ENCODE measurements around the gene HMGB3.
"Not testable (repeated sequence)": the region's sequence is repeated elsewhere in the genome, so short reads cannot be mapped to it uniquely, and the experiment has no call there.

Gene HMGB3

DNA sequence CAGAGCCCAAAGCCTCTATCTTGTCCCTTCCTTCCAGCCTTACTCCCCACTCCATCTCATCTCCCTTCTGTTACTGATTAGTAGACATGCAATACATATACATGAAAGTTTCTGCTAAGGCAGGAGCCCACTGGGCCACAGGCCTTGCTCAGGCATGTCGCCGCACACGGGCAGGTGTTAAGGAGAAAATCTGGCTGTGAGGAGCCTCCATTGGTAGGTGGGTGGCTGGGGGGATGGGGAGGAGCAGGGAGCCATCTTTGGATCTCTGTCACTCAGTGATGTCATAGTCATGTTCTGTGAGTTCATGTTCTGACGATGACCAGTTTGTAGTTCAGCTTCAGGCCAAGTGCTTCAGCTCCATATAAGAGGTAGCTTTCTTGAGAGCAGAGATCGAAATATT is 2.9 kb upstream of the HMGB3 start:
- DNase-seq = no peak

DNA sequence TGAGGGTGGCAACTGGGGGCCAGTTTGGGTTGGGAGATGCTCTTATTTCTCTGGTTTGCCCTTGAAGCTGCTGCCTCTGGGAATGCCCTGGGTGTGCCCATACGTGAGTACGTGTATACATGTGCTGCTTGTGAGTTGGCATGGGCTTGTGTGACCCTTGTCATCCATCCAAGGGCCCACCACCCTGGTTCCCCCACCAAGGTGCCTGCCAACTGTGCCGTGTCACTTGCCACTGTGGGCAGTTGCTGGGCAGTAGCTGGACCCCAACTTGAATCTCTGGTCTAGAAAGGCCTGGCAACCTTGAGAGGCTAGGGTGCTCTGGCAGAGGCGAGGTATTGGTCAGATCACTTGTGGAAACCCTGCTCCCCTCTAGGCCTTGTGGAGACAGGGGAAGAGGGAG is 2.4 kb upstream of the HMGB3 start:
- no peak for DNase-seq

DNA sequence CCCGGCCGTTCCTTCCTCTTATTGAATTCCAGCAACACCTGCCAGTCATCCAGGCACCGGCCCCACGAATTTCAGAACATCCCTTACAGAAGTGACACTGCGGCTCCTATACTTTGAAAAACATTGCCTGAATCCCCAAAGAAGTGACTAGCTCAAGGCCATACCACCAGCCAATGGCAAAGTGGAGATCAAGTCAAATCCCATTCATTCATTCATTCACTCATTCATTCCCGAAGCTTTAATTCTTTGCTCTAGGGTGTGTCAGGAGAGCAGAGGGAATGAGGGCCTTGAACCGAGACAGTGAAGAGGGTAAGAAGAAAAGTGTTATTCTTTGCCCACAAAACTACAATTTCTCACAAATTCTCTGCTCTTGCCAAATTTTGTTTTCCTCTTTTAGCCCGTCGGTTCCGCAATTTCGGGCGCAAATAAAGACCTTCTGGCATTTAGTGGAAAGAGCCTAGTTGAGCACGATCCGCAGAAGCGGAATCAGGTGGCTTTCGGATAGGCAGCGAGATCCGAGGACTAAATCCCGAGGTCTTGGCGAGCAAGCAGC is 824 bp upstream of the HMGB3 start:
- no peak for DNase-seq

DNA sequence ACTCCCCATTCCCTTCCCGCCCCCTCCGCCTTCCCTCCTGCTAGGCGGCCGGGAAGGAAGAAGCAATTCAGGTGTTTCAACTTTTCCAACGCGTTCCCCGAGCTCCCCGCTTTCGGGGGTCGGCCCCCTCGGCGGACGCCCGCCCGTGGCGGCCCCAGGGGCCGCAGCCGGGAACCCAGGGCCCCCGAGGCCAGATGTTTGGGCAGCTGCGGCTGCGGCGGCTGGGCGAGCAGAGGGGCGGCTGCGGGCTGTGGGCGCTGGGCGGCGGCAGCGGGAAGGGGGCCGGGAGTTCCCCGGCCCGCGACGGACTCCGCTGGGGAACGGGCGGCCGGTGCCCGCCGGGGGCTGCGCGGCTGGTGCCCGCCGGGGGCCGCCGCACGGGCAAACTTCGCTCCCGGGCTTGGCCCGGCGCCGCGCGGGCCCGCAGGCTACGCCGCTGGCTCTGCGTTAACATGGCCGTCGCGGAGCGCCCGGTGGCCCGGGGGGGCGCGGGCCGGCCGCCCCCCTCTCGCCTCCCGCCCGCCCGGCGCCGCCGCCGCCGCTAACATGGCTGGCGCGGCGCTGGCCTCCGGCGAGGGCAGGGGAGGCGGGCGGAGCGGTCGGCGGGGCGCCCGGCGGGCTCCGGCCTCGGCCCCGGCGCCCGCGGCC is 510 bp downstream of the HMGB3 start:
- no peak for DNase-seq

DNA sequence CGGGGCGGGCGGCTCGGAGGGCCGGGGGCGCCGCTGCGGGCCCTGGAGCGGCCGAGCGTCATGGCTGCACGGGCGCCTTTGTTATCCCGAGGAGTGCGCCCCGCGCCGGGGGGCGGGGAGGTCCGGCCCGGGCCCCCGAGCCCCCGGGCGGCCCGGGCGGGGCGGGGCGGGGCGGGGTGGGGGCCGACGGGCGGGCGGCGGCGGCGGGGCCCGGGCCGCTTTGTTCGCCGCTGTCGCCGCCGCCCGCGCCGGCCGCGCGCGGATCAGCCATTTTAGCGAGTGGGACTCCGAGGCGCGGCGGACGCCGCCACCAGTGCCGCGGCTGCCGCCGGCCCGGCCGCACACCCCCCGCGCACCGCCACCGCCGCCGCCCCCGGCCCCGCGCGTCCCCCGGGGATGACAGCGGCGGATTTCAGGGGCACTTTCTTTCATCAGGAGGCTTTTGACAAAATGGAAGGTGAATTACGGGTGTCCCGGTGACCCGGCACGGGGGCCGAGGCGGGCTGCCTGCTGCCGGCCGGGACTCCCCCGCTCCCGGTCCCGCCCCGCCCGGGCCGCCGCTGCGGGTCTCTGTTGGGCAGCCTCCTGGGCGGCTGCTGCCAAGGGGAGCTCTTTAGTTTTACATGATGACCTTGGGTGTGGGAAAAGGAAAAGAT is 1.2 kb downstream of the HMGB3 start:
- no peak for DNase-seq

DNA sequence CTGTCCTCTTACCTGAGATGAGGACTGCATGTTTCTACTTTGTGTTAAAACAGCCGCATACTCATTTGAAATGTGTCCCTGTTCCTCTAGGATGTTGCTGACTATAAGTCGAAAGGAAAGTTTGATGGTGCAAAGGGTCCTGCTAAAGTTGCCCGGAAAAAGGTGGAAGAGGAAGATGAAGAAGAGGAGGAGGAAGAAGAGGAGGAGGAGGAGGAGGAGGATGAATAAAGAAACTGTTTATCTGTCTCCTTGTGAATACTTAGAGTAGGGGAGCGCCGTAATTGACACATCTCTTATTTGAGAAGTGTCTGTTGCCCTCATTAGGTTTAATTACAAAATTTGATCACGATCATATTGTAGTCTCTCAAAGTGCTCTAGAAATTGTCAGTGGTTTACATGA is 4.6 kb downstream of the HMGB3 start:
- DNase-seq = not testable (repeated sequence)

DNA sequence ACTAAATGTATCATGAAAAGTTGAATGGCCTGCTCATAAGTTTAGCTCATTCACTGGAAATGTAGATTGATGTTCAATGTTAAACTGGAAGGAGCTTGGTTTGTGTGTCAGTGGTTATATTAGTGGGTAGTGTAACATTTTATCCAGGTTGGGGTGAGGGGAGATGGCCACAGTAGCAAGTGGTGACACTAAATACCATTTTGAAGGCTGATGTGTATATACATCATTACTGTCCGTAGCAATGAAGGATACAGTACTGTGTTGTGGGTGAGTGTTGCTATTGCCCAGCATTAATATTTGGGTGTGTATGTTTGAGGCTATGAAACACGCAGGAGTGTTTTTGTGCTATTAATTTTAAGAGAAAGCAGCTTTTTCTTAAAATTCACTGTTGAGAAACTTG is 6.3 kb downstream of the HMGB3 start:
- no peak for DNase-seq

DNA sequence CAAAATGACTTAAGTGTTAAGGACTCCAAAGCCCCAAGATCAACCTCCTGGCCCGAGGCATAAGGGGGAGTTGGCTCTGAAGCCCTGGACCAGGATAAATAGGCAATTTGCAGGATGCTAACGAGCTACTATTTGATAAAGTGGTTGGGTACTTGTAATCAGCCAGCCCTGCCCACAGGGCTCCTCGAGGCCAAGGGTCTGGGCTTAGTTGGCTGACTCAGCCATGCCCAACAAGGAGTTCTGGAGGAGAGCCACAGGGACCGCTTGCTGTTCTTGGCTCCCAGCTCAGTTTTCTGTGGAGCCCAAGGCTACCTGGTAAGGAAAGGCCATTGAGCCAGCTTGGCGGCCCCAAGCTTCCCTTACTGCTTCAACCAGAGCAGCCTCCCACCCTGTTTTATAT is 7.8 kb downstream of the HMGB3 start:
- DNase-seq = no peak

DNA sequence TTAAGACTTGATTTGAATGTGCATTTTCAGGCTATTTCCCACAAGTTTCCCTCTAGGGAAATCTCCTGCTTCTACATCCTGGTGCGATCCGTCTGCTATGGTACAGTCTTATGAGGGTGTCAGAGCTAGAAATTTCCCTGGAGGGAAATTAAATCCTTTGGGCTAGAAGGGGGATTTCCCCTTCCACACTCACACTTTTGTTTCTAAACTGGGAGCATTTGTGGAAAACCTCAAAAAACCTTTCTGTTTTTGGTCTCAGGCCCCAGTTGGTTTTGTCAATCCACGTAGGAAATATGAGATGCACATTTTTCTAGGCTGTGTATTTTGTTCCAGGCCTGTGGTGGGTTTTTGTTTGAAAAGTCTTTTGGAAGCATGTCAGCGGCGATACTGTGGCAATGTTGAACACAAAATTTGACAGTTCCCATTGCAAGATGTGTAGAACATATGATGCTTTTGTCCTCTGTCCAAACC is 17.8 kb downstream of the HMGB3 start:
- no peak for DNase-seq

DNA sequence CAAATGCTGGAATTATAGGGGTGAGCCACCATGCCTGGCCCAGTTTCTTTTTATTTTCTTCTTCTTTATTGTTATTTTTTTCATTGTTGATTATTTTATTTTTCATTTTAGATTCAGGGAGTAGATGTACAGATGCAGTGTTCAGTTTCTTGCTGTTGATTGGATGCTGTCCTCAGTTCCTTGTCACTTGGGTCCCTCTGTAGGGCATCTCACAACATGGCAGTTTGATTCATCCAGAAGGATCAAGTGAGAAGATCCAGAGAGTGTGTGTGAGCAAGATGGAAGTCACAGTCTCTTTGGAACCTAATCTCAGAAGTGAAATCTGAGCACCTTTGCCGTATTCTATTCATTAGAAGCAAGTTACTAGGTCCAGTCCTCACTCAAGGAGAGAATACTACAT is 20.9 kb downstream of the HMGB3 start:
- no peak for DNase-seq

DNA sequence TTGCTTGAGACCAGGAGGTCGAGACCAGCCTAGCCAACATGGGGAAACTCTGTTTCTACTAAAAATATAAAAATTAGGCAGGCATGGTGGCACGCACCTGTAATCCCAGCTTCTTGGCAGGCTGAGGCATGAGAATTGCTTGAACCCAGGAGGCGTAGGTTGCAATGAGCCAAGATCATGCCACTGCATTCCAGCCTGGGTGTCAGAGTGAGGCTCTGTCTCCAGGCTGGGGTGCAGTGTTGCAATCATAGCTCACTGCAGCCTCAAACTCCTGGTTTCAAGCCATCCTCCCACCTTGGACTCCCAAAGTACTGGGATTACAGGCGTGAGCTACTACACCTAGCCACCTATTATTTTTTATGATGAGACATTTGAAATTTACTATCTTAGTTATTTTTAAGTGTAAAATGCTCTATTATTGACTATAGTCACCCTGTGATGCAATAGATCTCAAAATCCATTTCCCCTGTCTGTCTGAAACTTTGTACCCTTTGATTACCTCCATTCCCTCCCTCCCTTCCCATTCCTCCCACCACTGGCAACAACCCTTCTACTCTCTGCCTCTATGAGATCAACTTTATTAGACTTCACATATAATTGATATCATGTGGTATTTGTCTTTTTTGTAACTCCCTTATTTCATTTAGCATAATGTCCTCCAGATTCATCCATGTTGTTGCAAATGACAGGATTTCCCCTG is 23.4 kb downstream of the HMGB3 start:
- no peak for DNase-seq

DNA sequence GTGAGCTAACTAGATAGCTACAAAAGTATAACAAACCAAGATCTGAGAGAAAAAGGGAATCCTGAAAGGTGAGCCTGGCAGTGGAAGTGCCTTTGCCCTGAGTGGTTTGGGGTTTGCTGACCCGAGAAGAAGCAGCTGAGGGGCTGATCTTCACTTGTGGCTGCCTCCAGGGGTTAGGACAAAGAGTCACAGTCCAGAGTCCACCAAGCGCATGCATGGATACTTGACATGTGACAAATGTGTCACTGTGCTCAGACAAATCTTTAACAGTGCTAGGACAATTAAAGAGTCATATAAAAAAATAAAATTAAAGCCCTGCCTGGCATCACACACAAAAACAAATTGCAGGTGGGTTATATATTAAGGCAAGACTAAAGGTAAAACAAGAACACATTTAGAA is 26.4 kb downstream of the HMGB3 start:
- no peak for DNase-seq

DNA sequence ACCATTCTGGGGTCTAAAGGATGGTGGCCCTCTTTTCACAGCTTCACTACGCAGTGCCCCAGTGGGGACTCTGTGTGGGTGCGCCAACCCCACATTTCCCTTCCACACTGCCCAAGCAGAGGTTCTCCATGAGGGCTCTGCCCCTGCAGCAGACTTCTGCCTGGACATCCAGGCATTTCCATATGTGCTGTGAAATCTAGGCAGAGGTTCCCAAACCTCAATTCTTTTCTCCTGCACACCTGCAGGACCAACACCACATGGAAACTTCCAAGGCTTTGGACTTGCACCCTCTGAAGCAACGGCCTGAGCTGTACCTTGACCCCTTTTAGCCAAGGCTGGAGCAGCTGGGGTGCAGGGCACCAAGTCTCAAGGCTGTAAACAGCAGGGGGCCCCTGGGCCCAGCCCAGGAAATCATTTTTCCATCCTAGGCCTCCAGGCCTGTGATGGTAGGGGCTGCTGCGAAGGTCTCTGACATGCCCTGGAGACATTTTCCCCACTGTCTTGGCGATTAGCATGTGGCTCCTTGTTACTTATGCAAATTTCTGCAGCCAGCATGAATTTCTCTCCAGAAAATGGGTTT is 30.1 kb downstream of the HMGB3 start:
- no peak for DNase-seq

DNA sequence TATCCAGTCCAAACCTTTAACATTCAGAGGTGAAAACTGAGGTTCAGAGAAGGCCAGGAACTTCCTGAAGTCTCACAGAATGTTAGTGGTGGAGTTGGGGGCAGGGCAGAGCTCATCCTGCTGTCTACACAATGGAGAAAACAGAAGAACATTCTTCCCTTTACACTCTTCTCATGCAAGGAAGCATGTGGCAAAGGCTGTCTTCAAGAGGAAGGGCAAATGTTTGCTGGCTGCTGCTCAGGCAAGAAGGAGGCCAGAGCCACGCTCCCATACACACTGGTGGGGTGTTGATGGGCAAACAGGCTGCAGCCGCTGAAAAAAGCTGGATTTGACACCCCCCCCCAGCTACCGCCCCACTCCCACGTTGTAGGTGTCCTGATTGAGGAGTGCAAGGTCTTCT is 32.5 kb downstream of the HMGB3 start:
- DNase-seq = no peak

DNA sequence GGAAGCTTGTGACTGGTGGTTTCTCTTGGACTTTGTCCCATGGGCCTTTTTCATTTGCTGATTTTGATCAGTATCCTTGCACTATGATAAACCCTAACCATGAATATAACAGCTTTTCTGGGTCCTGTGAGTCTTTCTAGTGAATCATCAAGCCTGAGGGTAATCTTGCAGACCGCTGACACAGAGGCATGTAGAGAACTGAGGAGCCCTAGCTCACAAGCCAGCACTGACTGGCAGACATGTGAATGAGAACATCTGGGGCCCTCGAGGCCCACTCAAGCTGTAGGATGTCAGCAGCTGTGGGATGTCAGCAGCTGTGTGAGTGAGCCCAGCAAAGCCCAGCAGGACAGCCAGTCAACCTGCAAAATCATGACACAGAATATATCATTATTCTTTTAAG is 36.7 kb downstream of the HMGB3 start:
- no peak for DNase-seq

DNA sequence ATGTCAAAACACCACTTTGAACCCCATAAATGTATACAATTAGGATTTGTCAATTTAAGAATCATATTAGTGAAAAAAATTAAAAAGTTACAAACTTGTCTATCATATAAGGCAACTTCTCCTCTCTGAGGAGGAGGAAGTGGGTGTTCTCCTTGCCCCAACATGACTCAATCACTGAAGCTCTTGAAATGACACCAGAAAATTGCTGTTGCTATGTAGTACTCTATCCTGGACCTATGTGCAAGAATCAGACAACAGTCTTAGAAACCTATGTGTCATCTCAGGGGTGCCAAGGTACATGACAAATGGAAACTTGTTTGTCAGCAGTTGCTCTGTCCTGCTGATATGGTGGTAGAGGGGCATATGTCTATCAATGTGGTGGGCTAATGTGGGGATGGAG is 47.7 kb downstream of the HMGB3 start:
- DNase-seq = no peak

DNA sequence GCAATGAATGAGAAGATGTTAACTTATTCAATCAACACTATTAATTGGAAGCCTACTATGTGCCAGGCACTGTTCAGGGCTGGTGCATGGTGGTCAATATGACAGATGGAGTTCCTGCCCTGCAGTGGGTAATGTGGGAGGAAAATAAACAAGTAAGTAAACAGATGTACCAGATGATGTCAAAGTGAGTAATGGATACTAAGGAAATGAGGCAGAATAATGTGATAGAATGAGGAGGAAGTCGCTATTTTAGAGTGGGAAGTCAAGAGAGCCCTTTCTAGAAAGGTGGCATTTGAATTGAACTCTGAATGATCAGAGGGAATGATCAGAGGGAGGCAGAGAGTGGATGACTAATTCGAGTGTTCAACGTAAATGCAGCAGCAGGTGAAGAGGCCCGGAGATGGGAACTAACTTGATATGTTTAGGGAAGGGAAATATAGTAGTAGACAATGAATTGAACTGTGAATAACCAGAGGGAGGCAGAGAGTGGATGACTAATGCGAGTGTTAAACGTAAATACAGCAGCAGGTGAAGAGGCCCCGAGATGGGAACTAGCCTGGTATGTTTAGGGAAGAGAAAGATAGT is 48.3 kb downstream of the HMGB3 start:
- DNase-seq = no peak

DNA sequence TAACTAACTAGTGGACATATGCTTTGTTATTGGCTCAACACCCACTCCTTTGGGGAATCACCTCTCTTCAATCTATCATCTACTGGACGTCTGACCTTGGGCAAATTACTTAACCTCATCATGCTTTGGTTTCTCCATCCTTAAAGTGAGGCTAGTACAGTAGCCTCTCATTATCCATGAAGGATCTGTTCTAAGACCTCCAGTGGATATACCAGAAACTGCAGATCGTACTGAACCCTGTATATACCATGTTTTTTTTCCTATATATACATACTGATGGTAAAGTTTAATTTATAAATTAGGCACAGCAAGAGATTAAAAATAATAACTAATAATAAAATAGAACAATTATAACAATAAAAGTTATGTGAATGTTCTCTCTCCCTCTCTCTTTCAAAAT is 56.2 kb downstream of the HMGB3 start:
- DNase-seq = no peak
